Activated B cell treated with CpG ODN at 0.5 μM for 24 hours (primary cell): Measurements from ENCODE around the gene OR6B2. TPM values are rescaled to one million over a fixed set of nuclear protein-coding genes. Genes with fewer than 3 reads are reported as not detected.

Source experiments
- ATAC-seq: fragments of 200-7000 bp; cut with Tn5 transposase; one replicate; pipeline ENCODE4 v1.10.0; 2021; ENCODE audit warnings: low read depth, mild to moderate bottlenecking, moderate library complexity
- CTCF ChIA-PET: fragments of 350-600 bp; sonication (Branson Sonifier 250); formaldehyde crosslinking; loops from one replicate; lab custom pipeline; 2021; ENCODE audit warnings: antibody characterized with exemption; lab: Charles Lee
- POLR2A ChIA-PET: fragments of 350-600 bp; sonication (Branson Sonifier 250); formaldehyde crosslinking; loops from one replicate; lab custom pipeline; 2021; ENCODE audit warnings: antibody characterized with exemption; lab: Charles Lee
- DNase-seq: peaks from one replicate; pipeline ENCODE4 v3.0.0; 2022
- H3K27ac Mint-ChIP-seq: one replicate; pipeline ENCODE4 v1.8.0; 2020; ENCODE audit warnings: mixed read lengths
- H3K27me3 Mint-ChIP-seq: one replicate; pipeline ENCODE4 v1.8.0; 2021; ENCODE audit warnings: mixed read lengths
- H3K36me3 Mint-ChIP-seq: one replicate; pipeline ENCODE4 v1.8.0; 2021; ENCODE audit warnings: low read depth, mixed read lengths
- H3K4me1 Mint-ChIP-seq: one replicate; pipeline ENCODE4 v1.8.0; 2021; ENCODE audit warnings: mixed read lengths
- H3K4me3 Mint-ChIP-seq: one replicate; pipeline ENCODE4 v1.8.0; 2020; ENCODE audit warnings: mild to moderate bottlenecking, mixed read lengths
- H3K9me3 Mint-ChIP-seq: one replicate; pipeline ENCODE4 v1.8.0; 2020; ENCODE audit warnings: mixed read lengths
- CTCF ChIP-seq: fragments of 200-600 bp; IDR thresholded peaks from one replicate; pipeline ENCODE4 v1.8.0; 2022; ENCODE audit warnings: antibody characterized with exemption, mild to moderate bottlenecking
- intact Hi-C: fragments of 100-400 bp; cut with micrococcal nuclease; formaldehyde crosslinking; loops from one replicate; pipeline ENCODE4 v1.15.1; 2024
- total RNA-seq: library from RNA; stranded (reverse); gene quantifications from 2 replicates; pipeline ENCODE4 v1.2.3, GENCODE V29; 2022

Gene OR6B2
- total RNA-seq, result not detected in 2 replicates

GRCh38 chr2:240030379-240031094 lies at the start of gene OR6B2:
Gene OR6B2, minus strand, starts transcription at chr2:240030429. Its CDS starts 0 bp downstream, at chr2:240030429.
- Mint-ChIP-seq H3K4me1 (no peaks in the 10 kb centered on the region), H3K27ac (no peak within 1 kb of the TSS), H3K9me3 (no peaks in the 10 kb centered on the region), H3K27me3 (peaks cover 9% of the 10 kb centered on the region), H3K36me3 (no peaks in the 10 kb centered on the region), H3K4me3 (no peak within 1 kb of the TSS)
- intact Hi-C loops, result no loop called here
- ATAC-seq (no peak), DNase-seq (no peak)
- no peak for TF ChIP-seq CTCF
- ChIA-PET CTCF (no interaction called here), POLR2A (no interaction called here)

- intact Hi-C loops, result no loop called here
- ChIA-PET POLR2A (no interaction called here), CTCF (no interaction called here)
- Mint-ChIP-seq H3K36me3 (peaks cover 2% of the 10 kb centered on the region), H3K27ac (no peak overlapping the region), H3K4me1 (no peaks in the 10 kb centered on the region), H3K4me3 (no peak overlapping the region), H3K9me3 (peaks cover 15% of the 10 kb centered on the region), H3K27me3 (peaks cover 12% of the 10 kb centered on the region)
- DNase-seq (no peak), ATAC-seq (no peak)
- TF ChIP-seq CTCF, result no peak
Measured at GRCh38 chr2:240078631-240079030, 48.4 kb upstream of the OR6B2 start.

GRCh38 chr2:240077442-240077841 lies 47.2 kb upstream of the OR6B2 start:
- Mint-ChIP-seq H3K36me3 (peaks cover 2% of the 10 kb centered on the region), H3K4me3 (no peak overlapping the region), H3K4me1 (no peaks in the 10 kb centered on the region), H3K27me3 (peaks cover 8% of the 10 kb centered on the region), H3K27ac (no peak overlapping the region), H3K9me3 (peaks cover 15% of the 10 kb centered on the region)
- CTCF ChIA-PET, result no interaction called here
- POLR2A ChIA-PET, result no interaction called here
- ATAC-seq (no peak), DNase-seq (no peak)
- intact Hi-C loops, result no loop called here
- TF ChIP-seq CTCF, result no peak

- Mint-ChIP-seq H3K27me3 (peaks cover 13% of the 10 kb centered on the region), H3K27ac (no peak overlapping the region), H3K4me1 (no peaks in the 10 kb centered on the region), H3K4me3 (no peak overlapping the region), H3K36me3 (peaks cover 2% of the 10 kb centered on the region), H3K9me3 (peaks cover 15% of the 10 kb centered on the region)
- TF ChIP-seq CTCF, result no peak
- ChIA-PET CTCF (interaction anchor here (1.3 kb wide), 1 partner anchor 13 kb away, joined by 3 read pairs; no protein-coding TSS in a partner anchor), POLR2A (no interaction called here)
- intact Hi-C loops, result no loop called here
- no peak for DNase-seq
- ATAC-seq, result no peak
Measured at GRCh38 chr2:240074545-240074944, 44.3 kb upstream of the OR6B2 start.

GRCh38 chr2:240070907-240071306 lies 40.7 kb upstream of the OR6B2 start:
- peaks cover 30% of the 10 kb centered on the region for H3K27me3 Mint-ChIP-seq
- H3K4me1 Mint-ChIP-seq, result no peaks in the 10 kb centered on the region
- TF ChIP-seq CTCF, result no peak
- H3K4me3 Mint-ChIP-seq, result no peak overlapping the region
- no peak for DNase-seq
- ChIA-PET POLR2A (no interaction called here), CTCF (no interaction called here)
- ATAC-seq, result no peak
- H3K36me3 Mint-ChIP-seq, result no peaks in the 10 kb centered on the region
- intact Hi-C loops, result no loop called here
- no peak overlapping the region for H3K27ac Mint-ChIP-seq
- H3K9me3 Mint-ChIP-seq, result peaks cover 7% of the 10 kb centered on the region
